Suprapubic skin (tissue), 4 donors: ENCODE data around the gene ARPC2. TPM values are rescaled to one million over a fixed set of nuclear protein-coding genes. Genes with fewer than 3 reads are reported as not detected.

Source experiments
- DNase-seq, 2 donors: peaks; one replicate each; pipeline ENCODE4 v3.0.0-alpha.2; 2019; ENCODE audit warnings: low spot score in 2 of 2
- H3K27ac ChIP-seq: fragments of 200-600 bp; sonication (generic); one replicate; pipeline ENCODE4 v1.5.1; 2019
- H3K27me3 ChIP-seq: fragments of 200-600 bp; sonication (generic); one replicate; pipeline ENCODE4 v1.5.1; 2019
- H3K36me3 ChIP-seq: fragments of 200-600 bp; sonication (generic); one replicate; pipeline ENCODE4 v1.5.1; 2019
- H3K4me1 ChIP-seq: fragments of 200-600 bp; sonication (generic); one replicate; pipeline ENCODE4 v1.5.1; 2019
- H3K4me3 ChIP-seq: fragments of 200-600 bp; sonication (generic); one replicate; pipeline ENCODE4 v1.5.1; 2019; ENCODE audit warnings: mild to moderate bottlenecking
- H3K9me3 ChIP-seq: fragments of 200-600 bp; sonication (generic); one replicate; pipeline ENCODE4 v1.5.1; 2019
- CTCF ChIP-seq, 2 donors: fragments of 200-600 bp in 1 of 2; fragments of 450-650 bp in 1 of 2; sonication (generic) in 1 of 2; IDR thresholded peaks; one replicate each; pipeline ENCODE4 v1.5.1; 2016 to 2019; ENCODE audit warnings: antibody characterized with exemption in 2 of 2, mild to moderate bottlenecking in 1 of 2, moderate library complexity in 1 of 2
- EP300 ChIP-seq: sonication (generic); formaldehyde crosslinking; IDR thresholded peaks from one replicate; pipeline ENCODE4 v1.6.1; 2017; ENCODE audit warnings: antibody characterized with exemption
- POLR2A ChIP-seq, 2 donors: fragments of 450-650 bp; IDR thresholded peaks; one replicate each; pipeline ENCODE4 v1.6.1; 2017; ENCODE audit warnings: antibody characterized with exemption in 2 of 2, mild to moderate bottlenecking in 2 of 2, moderate library complexity in 2 of 2
- POLR2AphosphoS5 ChIP-seq, 3 donors: sonication (generic); formaldehyde crosslinking; IDR thresholded peaks; one replicate each; pipeline ENCODE4 v1.6.1; 2017; ENCODE audit warnings: antibody characterized with exemption in 3 of 3
- WGBS: methylation state at CpG from one replicate; pipeline ENCODE4 v1.1.5; 2018; 5-methylcytosine and 5-hydroxymethylcytosine counted together
- total RNA-seq, 4 donors: library from RNA; depleted of rRNA; stranded (reverse); fragments of >200 nt; gene quantifications; one replicate each; pipeline ENCODE4 v1.1.0, GENCODE V29; 2016

The ARPC2 gene
- total RNA-seq, 4 donors from 2014 or later: 267 to 384 (median 275) TPM

DNA sequence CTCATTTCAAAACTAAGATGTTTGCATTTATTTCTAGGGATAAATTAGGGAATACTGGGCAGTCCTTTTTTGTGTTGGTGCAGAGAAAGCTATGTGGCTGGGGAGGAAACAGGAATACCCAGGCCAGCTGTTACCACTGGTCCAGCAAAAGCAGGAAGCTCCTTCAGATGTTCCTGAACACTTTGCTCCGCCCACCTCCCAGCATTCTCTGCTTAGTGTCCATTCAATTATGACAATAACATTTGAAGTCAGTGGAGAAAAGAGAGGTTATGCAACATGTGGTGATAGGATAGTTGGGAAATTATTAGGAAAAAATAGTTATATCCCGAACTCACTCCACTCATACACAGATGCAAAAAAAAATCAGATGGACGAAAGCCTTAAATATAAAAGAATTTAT, 22.1 kb upstream of the ARPC2 start:
- 89% methylated on average over 3 of the region's 3 CpGs for WGBS
- Histone ChIP-seq H3K27me3 (no peaks in the 10 kb centered on the region), H3K9me3 (no peaks in the 10 kb centered on the region), H3K36me3 (no peaks in the 10 kb centered on the region), H3K27ac (no peak overlapping the region), H3K4me1 (no peaks in the 10 kb centered on the region), H3K4me3 (no peak overlapping the region)
- TF ChIP-seq POLR2AphosphoS5 (IDR thresholded peaks at IDR 0.05): no peak
- no peak for TF ChIP-seq POLR2A (IDR thresholded peaks at IDR 0.05)
- no peak for TF ChIP-seq EP300
- TF ChIP-seq CTCF (IDR thresholded peaks at IDR 0.05): no peak
- DNase-seq: no peak

- Histone ChIP-seq H3K4me3 (no peak overlapping the region), H3K9me3 (no peaks in the 10 kb centered on the region), H3K27me3 (no peaks in the 10 kb centered on the region), H3K36me3 (no peaks in the 10 kb centered on the region), H3K27ac (no peak overlapping the region), H3K4me1 (no peaks in the 10 kb centered on the region)
- 79% methylated on average over 4 of the region's 4 CpGs for WGBS
- DNase-seq: no peak
- TF ChIP-seq POLR2A (IDR thresholded peaks at IDR 0.05) (no peak), POLR2AphosphoS5 (IDR thresholded peaks at IDR 0.05) (no peak), CTCF (IDR thresholded peaks at IDR 0.05) (no peak), EP300 (no peak)
Measured at GRCh38 chr2:218196974-218197373, 20.0 kb upstream of the ARPC2 start.

GRCh38 chr2:218202266-218202665, 14.7 kb upstream of the ARPC2 start:
- Histone ChIP-seq H3K27ac (no peak overlapping the region), H3K36me3 (no peaks in the 10 kb centered on the region), H3K4me1 (no peaks in the 10 kb centered on the region), H3K9me3 (no peaks in the 10 kb centered on the region), H3K27me3 (no peaks in the 10 kb centered on the region), H3K4me3 (no peak overlapping the region)
- TF ChIP-seq POLR2AphosphoS5 (IDR thresholded peaks at IDR 0.05) (no peak), CTCF (IDR thresholded peaks at IDR 0.05) (no peak), POLR2A (IDR thresholded peaks at IDR 0.05) (no peak), EP300 (no peak)
- 91% methylated on average over 3 of the region's 3 CpGs for WGBS
- DNase-seq: no peak

DNA sequence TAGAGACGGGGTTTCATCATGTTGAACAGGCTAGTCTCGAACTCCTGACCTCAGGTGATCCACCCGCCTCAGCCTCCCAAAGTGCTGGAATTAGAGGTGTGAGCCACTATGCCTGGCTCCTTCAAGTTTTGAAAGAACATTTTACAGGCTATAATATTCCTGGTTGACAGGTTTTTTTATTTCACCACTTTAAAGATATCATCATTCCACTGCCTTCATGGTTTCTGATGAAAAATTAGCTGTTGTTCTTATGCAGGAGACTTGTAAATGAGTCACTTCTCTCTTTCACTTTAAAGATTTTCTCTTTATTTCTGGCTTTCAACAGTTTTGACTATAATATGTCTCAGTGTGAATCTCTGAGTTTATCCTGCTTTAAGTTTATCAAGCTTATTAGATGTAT, 7.9 kb upstream of the ARPC2 start:
- 98% methylated on average over 3 of the region's 3 CpGs for WGBS
- TF ChIP-seq POLR2A (IDR thresholded peaks at IDR 0.05) (no peak), EP300 (no peak), POLR2AphosphoS5 (IDR thresholded peaks at IDR 0.05) (no peak), CTCF (IDR thresholded peaks at IDR 0.05) (no peak)
- DNase-seq: no peak

GRCh38 chr2:218214116-218214515, 2.9 kb upstream of the ARPC2 start:
- no peaks in the 10 kb centered on the region for H3K9me3 ChIP-seq
- H3K27ac ChIP-seq: no peak overlapping the region
- H3K4me1 ChIP-seq: peaks cover 16% of the 10 kb centered on the region
- H3K4me3 ChIP-seq: no peak overlapping the region
- H3K27me3 ChIP-seq: no peaks in the 10 kb centered on the region
- H3K36me3 ChIP-seq: no peaks in the 10 kb centered on the region
- TF ChIP-seq POLR2A (IDR thresholded peaks at IDR 0.05) (no peak), EP300 (no peak), POLR2AphosphoS5 (IDR thresholded peaks at IDR 0.05) (no peak), CTCF (IDR thresholded peaks at IDR 0.05) (no peak)
- whole genome bisulfite sequencing: 90% methylated on average over 1 of the region's 1 CpG
- DNase-seq: no peak

More for the DNA sequence above, 7.9 kb upstream of the ARPC2 start:
- H3K9me3 ChIP-seq: no peaks in the 10 kb centered on the region
- no peaks in the 10 kb centered on the region for H3K36me3 ChIP-seq
- no peak overlapping the region for H3K27ac ChIP-seq
- no peaks in the 10 kb centered on the region for H3K27me3 ChIP-seq
- no peak overlapping the region for H3K4me3 ChIP-seq
- H3K4me1 ChIP-seq: no peaks in the 10 kb centered on the region
